Vagina (tissue), 2 donors: ENCODE results near the gene STK24.

Experiments used
- CTCF ChIP-seq, 3 experiments: fragments of 450-650 bp in 2 of 3; fragments of 200-600 bp in 1 of 3; sonication (generic) in 1 of 3; IDR thresholded peaks; one replicate each; pipeline ENCODE4 v1.5.1; 2017 to 2019; ENCODE audit warnings: antibody characterized with exemption in 3 of 3, mild to moderate bottlenecking in 2 of 3, moderate library complexity in 2 of 3
- POLR2A ChIP-seq, 2 donors: fragments of 450-650 bp; IDR thresholded peaks; one replicate each; pipeline ENCODE4 v1.6.1; 2017; ENCODE audit warnings: antibody characterized with exemption in 2 of 2, mild to moderate bottlenecking in 2 of 2, moderate library complexity in 2 of 2

GRCh38 chr13:98432638-98433037, 144.3 kb downstream of the STK24 start:
- TF ChIP-seq CTCF (IDR thresholded peaks at IDR 0.05) (no peak), POLR2A (IDR thresholded peaks at IDR 0.05) (no peak)
